Skeletal muscle cell (primary cell): ENCODE results near the gene FRMPD4.

Experiments used
- DNase-seq: peaks from one replicate; pipeline ENCODE4 v3.0.0-alpha.2; 2010; ENCODE audit warnings: low read depth
- H3K4me3 ChIP-seq: 2 replicates; pipeline ENCODE4 v1.5.1; 2011; ENCODE audit warnings: low read depth, mild to moderate bottlenecking, control low read depth, low read length, moderate library complexity

Gene FRMPD4

GRCh38 chrX:12570859-12571501 is 432.7 kb downstream of the FRMPD4 start:
- H3K4me3 ChIP-seq, result no peak overlapping the region
- no peak for DNase-seq

DNA sequence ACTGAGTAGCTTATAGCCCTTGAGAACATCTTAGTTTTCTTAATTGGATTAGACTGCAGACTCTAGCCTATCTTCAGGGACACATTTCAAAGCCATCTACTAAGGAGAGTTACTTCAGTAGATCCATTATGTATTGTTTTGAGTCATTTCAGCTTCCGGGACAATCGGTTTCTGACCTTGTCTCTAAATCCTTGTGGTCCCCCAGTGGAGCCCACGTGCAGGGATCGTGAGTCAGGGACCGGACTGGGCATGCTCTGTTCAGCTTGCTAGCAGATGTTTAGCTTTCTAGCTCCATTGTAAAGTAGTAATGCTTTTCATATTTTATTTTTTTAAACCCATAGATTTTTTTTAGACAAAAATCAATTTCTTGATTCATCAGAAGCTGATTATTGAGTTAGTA is 441.0 kb downstream of the FRMPD4 start:
- no peak for DNase-seq
- H3K4me3 ChIP-seq, result no peak overlapping the region

- DNase-seq, result no peak
These were observed 442.3 kb downstream of the FRMPD4 start for GRCh38 chrX:12580548-12580947.

GRCh38 chrX:12581546-12581945 is 443.3 kb downstream of the FRMPD4 start:
- DNase-seq, result no peak
- no peak overlapping the region for H3K4me3 ChIP-seq

More at GRCh38 chrX:12580548-12580947, 442.3 kb downstream of the FRMPD4 start:
- H3K4me3 ChIP-seq, result no peak overlapping the region

- DNase-seq, result no peak
- H3K4me3 ChIP-seq, result no peak overlapping the region
These were observed 444.4 kb downstream of the FRMPD4 start for GRCh38 chrX:12582649-12583048.

- DNase-seq, result no peak
- no peak overlapping the region for H3K4me3 ChIP-seq
These were observed 445.3 kb downstream of the FRMPD4 start for GRCh38 chrX:12583543-12583942.

GRCh38 chrX:12595720-12596119 is 457.4 kb downstream of the FRMPD4 start:
- no peak for DNase-seq
- H3K4me3 ChIP-seq, result no peak overlapping the region

GRCh38 chrX:12610079-12610478 is 471.8 kb downstream of the FRMPD4 start:
- no peak overlapping the region for H3K4me3 ChIP-seq
- no peak for DNase-seq

DNA sequence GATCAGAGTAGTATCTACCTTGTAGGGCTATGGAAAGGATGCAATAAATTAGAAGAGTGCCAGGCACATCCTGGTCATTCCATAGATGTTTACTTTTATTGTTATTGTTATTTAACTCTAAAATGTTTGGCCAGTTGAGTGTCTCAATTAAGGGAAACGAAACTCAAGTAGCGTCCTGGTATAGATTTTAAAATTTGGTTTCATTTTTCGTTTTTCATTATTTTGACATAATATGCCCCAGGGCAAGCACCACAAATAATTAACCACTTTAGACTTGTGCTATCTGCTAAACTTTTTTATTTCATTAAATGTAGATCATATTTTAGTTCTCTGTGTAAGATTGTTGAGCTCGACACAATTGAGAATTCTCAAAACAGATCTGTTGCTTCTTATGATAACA is 473.2 kb downstream of the FRMPD4 start:
- H3K4me3 ChIP-seq, result no peak overlapping the region
- no peak for DNase-seq

- DNase-seq, result no peak
- no peak overlapping the region for H3K4me3 ChIP-seq
These were observed 476.0 kb downstream of the FRMPD4 start for GRCh38 chrX:12614266-12614665.

DNA sequence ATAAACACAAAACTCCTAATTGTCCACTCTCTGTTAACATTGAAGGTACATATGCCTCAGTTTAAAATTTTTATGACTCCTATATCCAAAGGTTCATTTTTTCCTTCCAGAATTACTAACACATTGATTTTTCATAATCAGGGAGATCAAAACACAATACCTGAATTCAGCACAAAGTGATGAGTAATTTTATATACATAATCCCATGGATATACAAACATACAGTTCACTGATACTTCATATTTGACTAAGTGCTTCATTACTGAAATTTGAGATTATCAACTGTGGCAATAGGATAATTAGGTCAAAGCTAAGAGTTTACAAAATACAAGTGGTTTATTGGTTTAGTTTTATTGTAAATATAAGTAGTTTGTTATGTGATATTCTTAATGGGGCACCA is 476.8 kb downstream of the FRMPD4 start:
- no peak for DNase-seq
- no peak overlapping the region for H3K4me3 ChIP-seq

DNA sequence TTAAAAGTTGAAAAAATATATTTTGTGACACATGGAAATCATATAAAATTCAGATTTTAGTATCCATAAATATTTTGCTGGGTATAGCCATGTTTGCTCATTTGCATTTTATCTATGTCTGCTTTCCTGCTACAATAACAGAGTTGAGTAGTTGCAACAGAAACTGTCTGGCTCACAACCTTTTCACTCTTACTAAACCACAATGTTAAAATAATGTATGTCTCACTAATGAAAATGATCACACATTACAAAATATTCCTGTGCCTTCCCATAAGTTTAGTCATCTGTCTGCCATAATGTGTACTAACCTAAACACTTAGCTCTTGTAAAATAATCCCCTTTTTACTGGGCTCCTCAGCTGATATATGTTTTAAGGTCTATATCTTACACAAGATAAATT is 479.0 kb downstream of the FRMPD4 start:
- H3K4me3 ChIP-seq, result no peak overlapping the region

DNA sequence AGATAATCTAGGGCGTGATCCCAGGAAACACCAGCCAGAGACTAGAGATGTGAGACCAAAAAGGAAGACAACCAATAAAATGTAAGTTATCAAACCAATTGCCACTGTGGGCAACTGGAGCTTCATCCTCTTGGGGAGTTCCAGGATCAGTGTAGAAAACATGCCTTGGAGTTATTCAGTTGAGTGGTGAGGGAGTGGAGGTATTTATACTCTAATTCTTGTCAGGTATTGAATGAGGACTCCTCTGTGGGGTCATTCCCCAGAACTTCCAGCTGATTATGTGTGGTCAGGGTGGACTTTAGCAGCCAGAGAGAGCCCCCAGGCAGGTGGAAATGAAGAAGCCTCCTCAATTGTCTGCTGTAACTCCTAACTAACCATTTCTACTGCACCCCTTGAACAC is 509.0 kb downstream of the FRMPD4 start:
- no peak for DNase-seq
- no peak overlapping the region for H3K4me3 ChIP-seq

More for the DNA sequence above, 479.0 kb downstream of the FRMPD4 start:
- DNase-seq, result no peak

DNA sequence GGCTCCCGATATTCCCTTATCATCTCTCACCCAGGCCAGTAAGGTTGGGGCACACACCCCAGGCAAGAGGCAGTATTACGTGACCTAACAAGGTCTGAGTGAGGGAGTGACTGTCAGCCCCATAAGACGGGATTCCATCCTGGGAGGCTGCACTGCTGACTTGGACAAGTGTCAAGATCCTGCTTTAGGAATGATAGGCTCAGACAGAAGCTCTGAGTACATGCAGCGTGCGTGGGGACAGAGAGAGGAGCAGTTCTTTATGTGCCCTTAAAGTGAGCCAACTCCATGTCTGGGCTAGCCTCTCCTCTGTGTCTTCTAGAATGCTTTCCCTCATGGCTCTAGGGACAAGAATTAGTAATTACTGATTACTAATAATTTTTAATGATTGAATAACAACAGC is 510.7 kb downstream of the FRMPD4 start:
- DNase-seq, result no peak

DNA sequence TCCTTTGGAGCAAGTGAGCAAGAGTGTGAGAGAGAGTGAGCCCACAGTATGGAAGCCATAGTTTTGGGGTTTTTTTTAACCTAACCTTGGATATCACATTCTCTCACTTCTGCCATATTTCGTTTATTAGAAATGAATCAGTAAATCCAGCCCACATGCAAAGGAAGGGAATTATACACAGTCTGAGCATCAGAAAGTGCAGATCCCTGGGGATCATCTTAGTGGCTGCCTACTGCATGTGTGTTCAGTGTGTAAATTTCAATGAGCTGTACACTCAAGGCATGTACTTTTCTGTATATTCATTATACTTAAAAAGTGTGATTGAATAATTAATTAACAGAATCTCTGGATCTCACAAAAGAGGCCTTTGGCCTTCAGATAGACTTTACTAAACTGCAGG is 519.2 kb downstream of the FRMPD4 start:
- DNase-seq, result no peak
- H3K4me3 ChIP-seq, result no peak overlapping the region

More for the DNA sequence above, 510.7 kb downstream of the FRMPD4 start:
- no peak overlapping the region for H3K4me3 ChIP-seq

- no peak overlapping the region for H3K4me3 ChIP-seq
These were observed 519.6 kb downstream of the FRMPD4 start for GRCh38 chrX:12657881-12658280.

GRCh38 chrX:12661464-12661863 is 523.2 kb downstream of the FRMPD4 start:
- no peak for DNase-seq
- no peak overlapping the region for H3K4me3 ChIP-seq

More at GRCh38 chrX:12657881-12658280, 519.6 kb downstream of the FRMPD4 start:
- DNase-seq, result no peak

- no peak for DNase-seq
- no peak overlapping the region for H3K4me3 ChIP-seq
These were observed 534.3 kb downstream of the FRMPD4 start for GRCh38 chrX:12672367-12673106.

GRCh38 chrX:12673487-12673886 is 535.2 kb downstream of the FRMPD4 start:
- H3K4me3 ChIP-seq, result no peak overlapping the region
- no peak for DNase-seq

GRCh38 chrX:12679522-12679921 is 541.2 kb downstream of the FRMPD4 start:
- H3K4me3 ChIP-seq, result no peak overlapping the region
- no peak for DNase-seq

- no peak overlapping the region for H3K4me3 ChIP-seq
These were observed 542.8 kb downstream of the FRMPD4 start for GRCh38 chrX:12681047-12681446.

More at GRCh38 chrX:12681047-12681446, 542.8 kb downstream of the FRMPD4 start:
- no peak for DNase-seq
